WTC11 (cell line): ENCODE measurements around the gene ZFAND3.

Experiments used
- CTCF ChIP-seq: fragments of 200-600 bp; IDR thresholded peaks from 2 replicates; pipeline ENCODE4 v1.8.0; 2022; ENCODE audit warnings: antibody characterized with exemption
- ETV6 ChIP-seq: sonication (generic); formaldehyde crosslinking; IDR thresholded peaks from 2 replicates; pipeline ENCODE4 v1.8.1; 2022; ENCODE audit warnings: mild to moderate bottlenecking, missing genetic modification reagents
- FOXP1 ChIP-seq: sonication (generic); formaldehyde crosslinking; IDR thresholded peaks from 2 replicates; pipeline ENCODE4 v1.8.0; 2022; ENCODE audit warnings: missing genetic modification reagents, mild to moderate bottlenecking, moderate library complexity, borderline replicate concordance
- MYBL2 ChIP-seq: sonication (generic); formaldehyde crosslinking; IDR thresholded peaks from 2 replicates; pipeline ENCODE4 v1.8.1; 2023; ENCODE audit warnings: mild to moderate bottlenecking, moderate library complexity, missing genetic modification reagents
- PREB ChIP-seq: sonication (generic); formaldehyde crosslinking; IDR thresholded peaks from 2 replicates; pipeline ENCODE4 v1.8.1; 2022; ENCODE audit warnings: mild to moderate bottlenecking, missing genetic modification reagents, moderate library complexity, borderline replicate concordance
- SMAD4 ChIP-seq: sonication (generic); formaldehyde crosslinking; IDR thresholded peaks from 2 replicates; pipeline ENCODE4 v1.8.0; 2022; ENCODE audit warnings: mild to moderate bottlenecking, missing genetic modification reagents
- ZNF317 ChIP-seq: sonication (generic); formaldehyde crosslinking; IDR thresholded peaks from 2 replicates; pipeline ENCODE4 v1.8.1; 2023; ENCODE audit warnings: low read depth, mild to moderate bottlenecking, moderate library complexity, missing genetic modification reagents, borderline replicate concordance
- ZNF671 ChIP-seq: fragments of 250-450 bp; sonication (Bioruptor Pico); IDR thresholded peaks from 2 replicates; pipeline ENCODE4 v1.8.0; 2021; ENCODE audit warnings: mild to moderate bottlenecking
- TF ChIP-seq, protein P1 (sequence below): sonication (generic); formaldehyde crosslinking; IDR thresholded peaks from 2 replicates; pipeline ENCODE4 v1.8.1; 2023; ENCODE audit warnings: mild to moderate bottlenecking, missing genetic modification reagents, borderline replicate concordance
- TF ChIP-seq, protein P2 (sequence below): sonication (generic); formaldehyde crosslinking; IDR thresholded peaks from 2 replicates; pipeline ENCODE4 v1.8.0; 2022; ENCODE audit warnings: mild to moderate bottlenecking, missing genetic modification reagents
- TF ChIP-seq, protein P3 (sequence below): sonication (generic); formaldehyde crosslinking; IDR thresholded peaks from 2 replicates; pipeline ENCODE4 v1.8.0; 2022; ENCODE audit warnings: mild to moderate bottlenecking, missing genetic modification reagents

DNA sequence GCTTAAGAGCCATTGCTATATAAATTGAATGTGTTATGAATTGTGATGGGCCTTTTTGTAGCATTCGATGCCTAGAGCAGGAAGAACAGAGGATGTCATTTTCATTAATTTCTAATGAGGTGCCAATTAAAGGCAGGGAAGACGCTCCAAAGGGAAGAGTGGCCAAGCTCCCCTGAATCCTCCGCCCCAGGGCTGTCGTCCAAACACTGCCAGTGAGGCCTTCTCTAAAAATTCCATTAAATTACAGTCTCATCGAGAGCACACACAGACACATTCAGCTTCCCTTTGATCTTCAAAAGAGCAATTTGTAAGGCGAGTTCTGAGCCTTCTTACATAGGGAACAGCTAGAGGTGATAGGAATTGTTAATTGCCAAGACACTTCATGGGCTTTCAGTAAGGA is 300.0 kb downstream of the ZFAND3 start:
- TF ChIP-seq CTCF (no peak), MYBL2 (CRISPR knock-in tag) (no peak), ZNF317 (CRISPR knock-in tag) (no peak), PREB (CRISPR knock-in tag) (no peak), ZNF671 (CRISPR knock-in tag) (no peak), SMAD4 (no peak), ETV6 (no peak), FOXP1 (CRISPR knock-in tag) (no peak)
- TF ChIP-seq, protein P1, sequence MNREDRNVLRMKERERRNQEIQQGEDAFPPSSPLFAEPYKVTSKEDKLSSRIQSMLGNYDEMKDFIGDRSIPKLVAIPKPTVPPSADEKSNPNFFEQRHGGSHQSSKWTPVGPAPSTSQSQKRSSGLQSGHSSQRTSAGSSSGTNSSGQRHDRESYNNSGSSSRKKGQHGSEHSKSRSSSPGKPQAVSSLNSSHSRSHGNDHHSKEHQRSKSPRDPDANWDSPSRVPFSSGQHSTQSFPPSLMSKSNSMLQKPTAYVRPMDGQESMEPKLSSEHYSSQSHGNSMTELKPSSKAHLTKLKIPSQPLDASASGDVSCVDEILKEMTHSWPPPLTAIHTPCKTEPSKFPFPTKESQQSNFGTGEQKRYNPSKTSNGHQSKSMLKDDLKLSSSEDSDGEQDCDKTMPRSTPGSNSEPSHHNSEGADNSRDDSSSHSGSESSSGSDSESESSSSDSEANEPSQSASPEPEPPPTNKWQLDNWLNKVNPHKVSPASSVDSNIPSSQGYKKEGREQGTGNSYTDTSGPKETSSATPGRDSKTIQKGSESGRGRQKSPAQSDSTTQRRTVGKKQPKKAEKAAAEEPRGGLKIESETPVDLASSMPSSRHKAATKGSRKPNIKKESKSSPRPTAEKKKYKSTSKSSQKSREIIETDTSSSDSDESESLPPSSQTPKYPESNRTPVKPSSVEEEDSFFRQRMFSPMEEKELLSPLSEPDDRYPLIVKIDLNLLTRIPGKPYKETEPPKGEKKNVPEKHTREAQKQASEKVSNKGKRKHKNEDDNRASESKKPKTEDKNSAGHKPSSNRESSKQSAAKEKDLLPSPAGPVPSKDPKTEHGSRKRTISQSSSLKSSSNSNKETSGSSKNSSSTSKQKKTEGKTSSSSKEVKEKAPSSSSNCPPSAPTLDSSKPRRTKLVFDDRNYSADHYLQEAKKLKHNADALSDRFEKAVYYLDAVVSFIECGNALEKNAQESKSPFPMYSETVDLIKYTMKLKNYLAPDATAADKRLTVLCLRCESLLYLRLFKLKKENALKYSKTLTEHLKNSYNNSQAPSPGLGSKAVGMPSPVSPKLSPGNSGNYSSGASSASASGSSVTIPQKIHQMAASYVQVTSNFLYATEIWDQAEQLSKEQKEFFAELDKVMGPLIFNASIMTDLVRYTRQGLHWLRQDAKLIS = no peak
- TF ChIP-seq, protein P2, sequence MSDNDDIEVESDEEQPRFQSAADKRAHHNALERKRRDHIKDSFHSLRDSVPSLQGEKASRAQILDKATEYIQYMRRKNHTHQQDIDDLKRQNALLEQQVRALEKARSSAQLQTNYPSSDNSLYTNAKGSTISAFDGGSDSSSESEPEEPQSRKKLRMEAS = no peak
- TF ChIP-seq, protein P3, sequence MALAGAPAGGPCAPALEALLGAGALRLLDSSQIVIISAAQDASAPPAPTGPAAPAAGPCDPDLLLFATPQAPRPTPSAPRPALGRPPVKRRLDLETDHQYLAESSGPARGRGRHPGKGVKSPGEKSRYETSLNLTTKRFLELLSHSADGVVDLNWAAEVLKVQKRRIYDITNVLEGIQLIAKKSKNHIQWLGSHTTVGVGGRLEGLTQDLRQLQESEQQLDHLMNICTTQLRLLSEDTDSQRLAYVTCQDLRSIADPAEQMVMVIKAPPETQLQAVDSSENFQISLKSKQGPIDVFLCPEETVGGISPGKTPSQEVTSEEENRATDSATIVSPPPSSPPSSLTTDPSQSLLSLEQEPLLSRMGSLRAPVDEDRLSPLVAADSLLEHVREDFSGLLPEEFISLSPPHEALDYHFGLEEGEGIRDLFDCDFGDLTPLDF (CRISPR knock-in tag) = no peak
